ENCODE data around the gene SH3RF2. TPM values are rescaled to one million over a fixed set of nuclear protein-coding genes. Genes with fewer than 3 reads are reported as not detected.
"Not testable (repeated sequence)": the region's sequence is repeated elsewhere in the genome, so short reads cannot be mapped to it uniquely, and the experiment has no call there.

SH3RF2 gene, protein sequence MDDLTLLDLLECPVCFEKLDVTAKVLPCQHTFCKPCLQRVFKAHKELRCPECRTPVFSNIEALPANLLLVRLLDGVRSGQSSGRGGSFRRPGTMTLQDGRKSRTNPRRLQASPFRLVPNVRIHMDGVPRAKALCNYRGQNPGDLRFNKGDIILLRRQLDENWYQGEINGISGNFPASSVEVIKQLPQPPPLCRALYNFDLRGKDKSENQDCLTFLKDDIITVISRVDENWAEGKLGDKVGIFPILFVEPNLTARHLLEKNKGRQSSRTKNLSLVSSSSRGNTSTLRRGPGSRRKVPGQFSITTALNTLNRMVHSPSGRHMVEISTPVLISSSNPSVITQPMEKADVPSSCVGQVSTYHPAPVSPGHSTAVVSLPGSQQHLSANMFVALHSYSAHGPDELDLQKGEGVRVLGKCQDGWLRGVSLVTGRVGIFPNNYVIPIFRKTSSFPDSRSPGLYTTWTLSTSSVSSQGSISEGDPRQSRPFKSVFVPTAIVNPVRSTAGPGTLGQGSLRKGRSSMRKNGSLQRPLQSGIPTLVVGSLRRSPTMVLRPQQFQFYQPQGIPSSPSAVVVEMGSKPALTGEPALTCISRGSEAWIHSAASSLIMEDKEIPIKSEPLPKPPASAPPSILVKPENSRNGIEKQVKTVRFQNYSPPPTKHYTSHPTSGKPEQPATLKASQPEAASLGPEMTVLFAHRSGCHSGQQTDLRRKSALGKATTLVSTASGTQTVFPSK
- polyA plus RNA-seq (2013), result 0.03 TPM

- Histone ChIP-seq H3K27me3 (replicated peaks in 2 of 5; ENCODE audit: control insufficient read depth in 4 of 5, insufficient read depth in 5 of 5, low read length in 4 of 5) (peaks cover 0 to 48% (median 14%) of the 10 kb centered on the region in 5 experiments), H3K27ac (ENCODE audit: insufficient read depth in 1 of 2, low read depth in 1 of 2, low read length in 2 of 2, poor library complexity in 1 of 2, severe bottlenecking in 2 of 2) (no peak within 1 kb of the TSS), H3K4me3 (ENCODE audit: control insufficient read depth in 1 of 7, extremely low read depth in 1 of 7, insufficient read depth in 4 of 7, low read depth in 2 of 7, low read length in 6 of 7) (peak within 1 kb of the TSS in 4 of 7 experiments; percentile 42 to 70 (median 60)), H3K4me1 (ENCODE audit: control extremely low read depth in 1 of 4, control insufficient read depth in 4 of 4, insufficient read depth in 4 of 4, low read length in 3 of 4) (peaks cover 3 to 10% (median 9%) of the 10 kb centered on the region in 4 experiments), H3K9me3 (ENCODE audit: control extremely low read depth in 1 of 5, control insufficient read depth in 4 of 5, insufficient read depth in 2 of 5, low read depth in 1 of 5, low read length in 4 of 5) (no peaks in the 10 kb centered on the region), H3K36me3 (ENCODE audit: control insufficient read depth in 4 of 4, insufficient read depth in 4 of 4, low read length in 3 of 4) (no peaks in the 10 kb centered on the region)
- 11% methylated on average over 27 of the region's 28 CpGs for WGBS (ENCODE audit: insufficient coverage)
- CTCF ChIA-PET, result interaction anchor here (0.9 kb wide), 1 partner anchor 265 kb away, joined by 3 read pairs; no protein-coding TSS in a partner anchor
- peak; percentile 28 to 83 (median 71) for DNase-seq
- POLR2A ChIA-PET, result no interaction called here
Measured at GRCh38 chr5:145936401-145937131, at the start of gene SH3RF2. TSS of gene SH3RF2 (plus strand) at chr5:145936578. CDS start at chr5:145937929, 1,351 bp downstream.

DNA sequence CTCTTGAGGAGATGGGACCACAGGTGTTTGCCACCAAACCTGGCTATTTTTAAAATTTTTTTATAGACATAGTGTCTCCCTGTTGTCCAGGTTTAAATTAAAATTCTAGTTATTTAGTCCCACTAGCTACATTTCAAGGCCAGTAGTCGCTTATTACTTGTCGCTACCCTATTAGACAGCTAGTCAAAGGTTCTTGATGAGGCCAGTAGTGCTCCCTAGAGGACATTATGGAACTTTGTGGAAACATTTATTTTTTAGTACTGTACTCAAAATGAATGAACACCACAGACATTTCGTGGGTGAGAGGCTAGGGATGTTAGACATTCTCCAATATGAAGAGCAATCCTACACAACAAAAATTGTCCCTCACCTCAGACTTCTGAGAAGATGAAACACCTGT is 49.2 kb upstream of the SH3RF2 start:
- H3K27ac ChIP-seq (ENCODE audit: insufficient read depth in 1 of 2, low read depth in 1 of 2, low read length in 2 of 2, poor library complexity in 1 of 2, severe bottlenecking in 2 of 2), result no peak overlapping the region
- WGBS (ENCODE audit: insufficient coverage), result 100% methylated on average over 1 of the region's 3 CpGs
- no peak overlapping the region for H3K4me3 ChIP-seq (ENCODE audit: control insufficient read depth in 1 of 7, extremely low read depth in 1 of 7, insufficient read depth in 4 of 7, low read depth in 2 of 7, low read length in 6 of 7)
- no peaks in the 10 kb centered on the region for H3K27me3 ChIP-seq (replicated peaks in 2 of 5; ENCODE audit: control insufficient read depth in 4 of 5, insufficient read depth in 5 of 5, low read length in 4 of 5)
- no peaks in the 10 kb centered on the region for H3K36me3 ChIP-seq (ENCODE audit: control insufficient read depth in 4 of 4, insufficient read depth in 4 of 4, low read length in 3 of 4)
- H3K4me1 ChIP-seq (ENCODE audit: control extremely low read depth in 1 of 4, control insufficient read depth in 4 of 4, insufficient read depth in 4 of 4, low read length in 3 of 4), result no peaks in the 10 kb centered on the region
- ChIA-PET POLR2A (no interaction called here), CTCF (interaction anchor here (0.8 to 2.4 kb wide), 13 partner anchors 11 to 243 kb away, joined by 3 to 11 read pairs (median 5); partner anchors contain the start of gene PRELID2)
- peaks cover 0 to 4% (median 1%) of the 10 kb centered on the region in 5 experiments for H3K9me3 ChIP-seq (ENCODE audit: control extremely low read depth in 1 of 5, control insufficient read depth in 4 of 5, insufficient read depth in 2 of 5, low read depth in 1 of 5, low read length in 4 of 5)
- DNase-seq, result peak; percentile 15 to 42 (median 35)

DNA sequence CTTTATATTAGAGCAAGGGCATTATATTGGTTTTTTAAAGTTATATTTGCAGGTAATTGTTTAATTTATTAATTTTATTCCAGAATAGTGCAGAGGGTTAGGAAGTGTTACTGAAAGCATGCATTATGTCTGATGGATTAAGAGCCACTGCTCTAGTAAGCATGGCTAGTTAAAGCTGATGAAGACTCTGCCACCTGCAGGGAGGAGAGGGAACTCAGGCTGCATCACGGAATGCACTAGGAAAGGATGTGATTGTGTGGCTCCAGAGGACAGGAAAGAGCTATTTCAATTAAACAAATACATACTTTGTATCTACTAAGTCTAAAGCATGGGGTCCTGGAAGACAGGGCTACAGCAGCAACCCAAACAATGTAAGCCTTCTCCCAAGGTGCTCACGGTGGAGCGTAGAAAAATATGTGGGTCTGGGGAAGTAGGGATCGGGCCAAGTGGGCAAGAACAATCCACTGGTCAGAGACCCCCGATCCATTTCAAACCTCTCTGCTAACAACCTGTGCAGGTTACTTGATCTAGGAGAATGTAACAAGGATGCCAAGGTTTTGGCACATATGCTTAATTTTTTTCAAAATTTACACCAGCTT is 48.3 kb upstream of the SH3RF2 start:
- CTCF ChIA-PET, result interaction anchor here (0.6 to 2.6 kb wide), 24 partner anchors 9 to 1684 kb away, joined by 3 to 13 read pairs (median 4); partner anchors contain the start of genes GRXCR2 and PRELID2

GRCh38 chr5:145889611-145890010 is 46.8 kb upstream of the SH3RF2 start:
- 100% methylated on average over 2 of the region's 2 CpGs for WGBS (ENCODE audit: insufficient coverage)
- ChIA-PET CTCF (interaction anchor here (1.3 to 2.6 kb wide), 5 partner anchors 14 to 1686 kb away, joined by 3 to 13 read pairs (median 7); partner anchors contain the start of gene GRXCR2), POLR2A (no interaction called here)
- DNase-seq, result no peak
- H3K4me3 ChIP-seq (ENCODE audit: control insufficient read depth in 1 of 7, extremely low read depth in 1 of 7, insufficient read depth in 4 of 7, low read depth in 2 of 7, low read length in 6 of 7), result no peak overlapping the region
- H3K27ac ChIP-seq (ENCODE audit: insufficient read depth in 1 of 2, low read depth in 1 of 2, low read length in 2 of 2, poor library complexity in 1 of 2, severe bottlenecking in 2 of 2), result no peak overlapping the region
- H3K9me3 ChIP-seq (ENCODE audit: control extremely low read depth in 1 of 5, control insufficient read depth in 4 of 5, insufficient read depth in 2 of 5, low read depth in 1 of 5, low read length in 4 of 5), result peaks cover 0 to 4% (median 1%) of the 10 kb centered on the region in 5 experiments
- no peaks in the 10 kb centered on the region for H3K27me3 ChIP-seq (replicated peaks in 2 of 5; ENCODE audit: control insufficient read depth in 4 of 5, insufficient read depth in 5 of 5, low read length in 4 of 5)
- H3K36me3 ChIP-seq (ENCODE audit: control insufficient read depth in 4 of 4, insufficient read depth in 4 of 4, low read length in 3 of 4), result no peaks in the 10 kb centered on the region
- no peaks in the 10 kb centered on the region for H3K4me1 ChIP-seq (ENCODE audit: control extremely low read depth in 1 of 4, control insufficient read depth in 4 of 4, insufficient read depth in 4 of 4, low read length in 3 of 4)

More for the DNA sequence above, 48.3 kb upstream of the SH3RF2 start:
- peak; percentile 40 to 69 (median 62) for DNase-seq
- POLR2A ChIA-PET, result no interaction called here
- H3K9me3 ChIP-seq (ENCODE audit: control extremely low read depth in 1 of 5, control insufficient read depth in 4 of 5, insufficient read depth in 2 of 5, low read depth in 1 of 5, low read length in 4 of 5), result peaks cover 0 to 4% (median 1%) of the 10 kb centered on the region in 5 experiments
- H3K4me3 ChIP-seq (ENCODE audit: control insufficient read depth in 1 of 7, extremely low read depth in 1 of 7, insufficient read depth in 4 of 7, low read depth in 2 of 7, low read length in 6 of 7), result no peak overlapping the region
- no peaks in the 10 kb centered on the region for H3K27me3 ChIP-seq (replicated peaks in 2 of 5; ENCODE audit: control insufficient read depth in 4 of 5, insufficient read depth in 5 of 5, low read length in 4 of 5)
- H3K27ac ChIP-seq (ENCODE audit: insufficient read depth in 1 of 2, low read depth in 1 of 2, low read length in 2 of 2, poor library complexity in 1 of 2, severe bottlenecking in 2 of 2), result no peak overlapping the region
- no peaks in the 10 kb centered on the region for H3K36me3 ChIP-seq (ENCODE audit: control insufficient read depth in 4 of 4, insufficient read depth in 4 of 4, low read length in 3 of 4)
- H3K4me1 ChIP-seq (ENCODE audit: control extremely low read depth in 1 of 4, control insufficient read depth in 4 of 4, insufficient read depth in 4 of 4, low read length in 3 of 4), result no peaks in the 10 kb centered on the region
- 93% methylated on average over 2 of the region's 5 CpGs for WGBS (ENCODE audit: insufficient coverage)

DNA sequence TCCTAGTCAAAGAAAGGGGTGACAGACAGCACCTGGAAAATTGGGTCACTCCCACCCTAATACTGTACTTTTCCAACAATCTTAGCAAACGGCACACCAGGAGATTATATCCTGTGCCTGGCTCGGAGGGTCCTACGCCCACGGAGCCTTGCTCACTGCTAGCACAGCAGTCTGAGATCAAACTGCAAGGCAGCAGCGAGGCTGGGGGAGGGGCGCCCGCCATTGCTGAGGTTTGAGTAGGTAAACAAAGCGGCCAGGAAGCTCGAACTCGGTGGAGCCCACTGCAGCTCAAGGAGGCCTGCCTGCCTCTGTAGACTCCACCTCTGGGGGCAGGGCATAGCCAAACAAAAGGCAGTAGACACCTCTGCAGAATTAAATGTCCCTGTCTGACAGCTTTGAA is 45.0 kb upstream of the SH3RF2 start:
- POLR2A ChIA-PET, result not testable (repeated sequence)

GRCh38 chr5:145898171-145898570 is 38.2 kb upstream of the SH3RF2 start:
- Histone ChIP-seq H3K36me3 (ENCODE audit: control insufficient read depth in 4 of 4, insufficient read depth in 4 of 4, low read length in 3 of 4) (no peaks in the 10 kb centered on the region), H3K9me3 (ENCODE audit: control extremely low read depth in 1 of 5, control insufficient read depth in 4 of 5, insufficient read depth in 2 of 5, low read depth in 1 of 5, low read length in 4 of 5) (peaks cover 0 to 3% (median 0%) of the 10 kb centered on the region in 5 experiments), H3K27ac (ENCODE audit: insufficient read depth in 1 of 2, low read depth in 1 of 2, low read length in 2 of 2, poor library complexity in 1 of 2, severe bottlenecking in 2 of 2) (no peak overlapping the region), H3K4me1 (ENCODE audit: control extremely low read depth in 1 of 4, control insufficient read depth in 4 of 4, insufficient read depth in 4 of 4, low read length in 3 of 4) (no peaks in the 10 kb centered on the region), H3K27me3 (replicated peaks in 2 of 5; ENCODE audit: control insufficient read depth in 4 of 5, insufficient read depth in 5 of 5, low read length in 4 of 5) (no peaks in the 10 kb centered on the region), H3K4me3 (ENCODE audit: control insufficient read depth in 1 of 7, extremely low read depth in 1 of 7, insufficient read depth in 4 of 7, low read depth in 2 of 7, low read length in 6 of 7) (no peak overlapping the region)
- POLR2A ChIA-PET, result interaction anchor here (0.7 kb wide), 1 partner anchor 1716 kb away, joined by 3 read pairs; no protein-coding TSS in a partner anchor
- CTCF ChIA-PET, result interaction anchor here (1.5 kb wide), 1 partner anchor 10 kb away, joined by 3 read pairs; no protein-coding TSS in a partner anchor
- no peak for DNase-seq

More for the DNA sequence above, 45.0 kb upstream of the SH3RF2 start:
- H3K4me1 ChIP-seq (ENCODE audit: control extremely low read depth in 1 of 4, control insufficient read depth in 4 of 4, insufficient read depth in 4 of 4, low read length in 3 of 4); DNase-seq; H3K9me3 ChIP-seq (ENCODE audit: control extremely low read depth in 1 of 5, control insufficient read depth in 4 of 5, insufficient read depth in 2 of 5, low read depth in 1 of 5, low read length in 4 of 5); H3K27me3 ChIP-seq (replicated peaks in 2 of 5; ENCODE audit: control insufficient read depth in 4 of 5, insufficient read depth in 5 of 5, low read length in 4 of 5); H3K4me3 ChIP-seq (ENCODE audit: control insufficient read depth in 1 of 7, extremely low read depth in 1 of 7, insufficient read depth in 4 of 7, low read depth in 2 of 7, low read length in 6 of 7); H3K27ac ChIP-seq (ENCODE audit: insufficient read depth in 1 of 2, low read depth in 1 of 2, low read length in 2 of 2, poor library complexity in 1 of 2, severe bottlenecking in 2 of 2); H3K36me3 ChIP-seq (ENCODE audit: control insufficient read depth in 4 of 4, insufficient read depth in 4 of 4, low read length in 3 of 4): not testable (repeated sequence)
- CTCF ChIA-PET, result interaction anchor here (1.2 kb wide), 1 partner anchor 17 kb away, joined by 3 read pairs; no protein-coding TSS in a partner anchor
- WGBS (ENCODE audit: insufficient coverage), result 100% methylated on average over 2 of the region's 10 CpGs
